HG02885 (cell line): Measurements from ENCODE around the gene MMS19.
"Not testable (repeated sequence)": the region's sequence is repeated elsewhere in the genome, so short reads cannot be mapped to it uniquely, and the experiment has no call there.

Experiments
- ATAC-seq: cut with Tn5 transposase; IDR thresholded peaks from one replicate; pipeline ENCODE4 v1.9.1; 2021; ENCODE audit warnings: mild to moderate bottlenecking; ENCODE audit not compliant: unreplicated experiment, poor library complexity

Gene MMS19

GRCh38 chr10:97505152-97505551 lies 6.9 kb upstream of the MMS19 start:
- no peak for ATAC-seq

- ATAC-seq, result no peak
These were observed 5.2 kb upstream of the MMS19 start for GRCh38 chr10:97503406-97503805.

GRCh38 chr10:97502916-97503315 lies 4.7 kb upstream of the MMS19 start:
- no peak for ATAC-seq

GRCh38 chr10:97500297-97500575 lies 2.0 kb upstream of the MMS19 start:
- no peak for ATAC-seq

- no peak for ATAC-seq
These were observed 1.5 kb upstream of the MMS19 start for GRCh38 chr10:97499561-97500296.

GRCh38 chr10:97498841-97499560 lies 779 bp upstream of the MMS19 start, which contains the start of gene UBTD1:
TSS of gene UBTD1 (plus strand) at chr10:97498924. CDS start at chr10:97499204, 280 bp downstream.
- ATAC-seq, result peak; percentile 6

GRCh38 chr10:97497572-97498075 lies 598 bp downstream of the MMS19 start:
- peak; percentile 34 for ATAC-seq

- ATAC-seq, result no peak
These were observed 3.2 kb downstream of the MMS19 start for GRCh38 chr10:97494863-97495506.

- ATAC-seq, result no peak
These were observed 4.1 kb downstream of the MMS19 start for GRCh38 chr10:97494151-97494550.

GRCh38 chr10:97490592-97490991 lies 7.6 kb downstream of the MMS19 start:
- ATAC-seq, result no peak

- ATAC-seq, result no peak
These were observed 12.5 kb downstream of the MMS19 start for GRCh38 chr10:97485647-97486281.

GRCh38 chr10:97483921-97484320 lies 14.3 kb downstream of the MMS19 start:
- no peak for ATAC-seq

GRCh38 chr10:97483506-97483905 lies 14.7 kb downstream of the MMS19 start:
- no peak for ATAC-seq

GRCh38 chr10:97482381-97482780 lies 15.8 kb downstream of the MMS19 start:
- ATAC-seq, result no peak

GRCh38 chr10:97481071-97481470 lies 17.2 kb downstream of the MMS19 start:
- ATAC-seq, result no peak

- ATAC-seq, result no peak
These were observed 18.3 kb downstream of the MMS19 start for GRCh38 chr10:97479939-97480338.

GRCh38 chr10:97479410-97479809 lies 18.8 kb downstream of the MMS19 start:
- ATAC-seq, result not testable (repeated sequence)

GRCh38 chr10:97475936-97476594 lies 22.2 kb downstream of the MMS19 start:
- no peak for ATAC-seq

GRCh38 chr10:97474918-97475317 lies 23.3 kb downstream of the MMS19 start:
- no peak for ATAC-seq

- ATAC-seq, result not testable (repeated sequence)
These were observed 29.4 kb downstream of the MMS19 start for GRCh38 chr10:97468781-97469180.
